PFSK-1 (cell line): Measurements from ENCODE around the gene SETBP1.

Experiments
- POLR2AphosphoS5 ChIP-seq: IDR thresholded peaks from 2 replicates; pipeline ENCODE4 v1.6.1; 2012; ENCODE audit warnings: low read depth, mild to moderate bottlenecking, control low read depth, low read length, moderate library complexity
- TAF1 ChIP-seq: IDR thresholded peaks from 2 replicates; pipeline ENCODE4 v1.6.1; 2012; ENCODE audit warnings: low read length, control low read depth, borderline replicate concordance; ENCODE audit not compliant: insufficient read depth

DNA sequence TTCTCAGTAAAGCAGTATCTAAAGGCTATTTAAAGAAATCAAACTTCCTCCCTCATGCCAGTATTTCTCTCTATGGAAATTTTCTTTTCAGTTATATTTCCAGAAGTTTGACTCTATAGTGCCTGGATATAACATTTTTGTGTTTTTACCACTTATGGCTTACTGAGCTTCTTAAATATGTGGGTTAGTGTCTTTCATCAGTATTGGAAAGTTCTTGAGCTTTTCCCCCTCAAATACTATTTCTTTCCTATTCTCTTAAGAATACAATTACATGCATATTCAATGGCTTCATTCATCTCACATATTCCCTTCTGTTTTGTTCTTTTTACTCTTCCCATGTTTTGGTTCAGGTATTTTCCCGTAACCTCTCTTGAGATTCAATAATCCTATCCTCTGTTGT lies 432.0 kb downstream of the SETBP1 start:
- TF ChIP-seq POLR2AphosphoS5, result no peak
- TF ChIP-seq TAF1, result no peak
